Retina (tissue), 1 donor: ENCODE measurements around the gene AUNIP.

Experiments
- DNase-seq: peaks from one replicate; pipeline ENCODE4 v3.0.0-alpha.2; 2016

The AUNIP gene

GRCh38 chr1:25885602-25886001 is 26.3 kb upstream of the AUNIP start:
- no peak for DNase-seq

GRCh38 chr1:25881266-25881665 is 22.0 kb upstream of the AUNIP start:
- DNase-seq: no peak

- DNase-seq: no peak
Measured at GRCh38 chr1:25880518-25880917, 21.3 kb upstream of the AUNIP start.

DNA sequence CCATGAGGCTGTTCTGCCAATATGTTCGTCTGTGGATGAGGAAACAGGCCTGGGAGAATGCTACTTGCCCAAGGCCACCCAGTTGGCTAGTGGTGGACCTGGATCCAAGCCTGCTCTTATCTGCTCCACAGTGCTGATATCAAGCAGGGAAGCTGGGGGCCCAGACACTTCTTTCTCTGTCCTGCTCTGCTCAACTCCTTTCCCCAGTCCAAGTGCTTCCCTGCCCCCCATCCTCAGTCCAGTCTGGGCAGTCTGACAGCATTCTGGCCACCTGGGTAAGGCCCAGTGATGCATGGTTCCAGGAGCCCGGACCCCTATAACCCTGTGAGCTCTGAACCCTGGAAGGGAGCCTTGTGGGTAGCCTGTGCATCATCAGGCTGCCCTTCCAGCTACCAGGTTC is 20.4 kb upstream of the AUNIP start:
- no peak for DNase-seq

- DNase-seq: no peak
Measured at GRCh38 chr1:25878690-25879089, 19.4 kb upstream of the AUNIP start.

GRCh38 chr1:25877155-25877554 is 17.9 kb upstream of the AUNIP start:
- no peak for DNase-seq

DNA sequence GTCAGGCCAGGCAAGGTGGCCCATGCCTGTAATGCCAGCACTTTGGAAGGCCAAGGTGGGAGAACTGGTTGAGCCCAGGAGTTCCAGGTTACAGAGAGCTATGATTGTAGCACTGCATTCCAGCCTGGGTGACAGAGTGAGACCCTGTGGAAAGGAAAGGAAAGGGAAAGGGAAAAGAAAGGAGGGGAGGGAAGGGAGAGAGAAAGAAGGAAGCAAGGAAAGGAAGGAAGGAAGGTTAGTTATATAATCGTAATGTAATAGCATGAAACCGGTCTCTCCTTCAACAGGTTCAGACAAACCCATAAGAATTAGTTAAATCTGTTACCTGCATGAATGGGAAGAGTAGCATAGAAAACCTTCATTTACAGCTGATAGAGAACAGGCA is 17.4 kb upstream of the AUNIP start:
- DNase-seq: no peak

GRCh38 chr1:25875856-25876692 is 16.8 kb upstream of the AUNIP start:
- DNase-seq: no peak

DNA sequence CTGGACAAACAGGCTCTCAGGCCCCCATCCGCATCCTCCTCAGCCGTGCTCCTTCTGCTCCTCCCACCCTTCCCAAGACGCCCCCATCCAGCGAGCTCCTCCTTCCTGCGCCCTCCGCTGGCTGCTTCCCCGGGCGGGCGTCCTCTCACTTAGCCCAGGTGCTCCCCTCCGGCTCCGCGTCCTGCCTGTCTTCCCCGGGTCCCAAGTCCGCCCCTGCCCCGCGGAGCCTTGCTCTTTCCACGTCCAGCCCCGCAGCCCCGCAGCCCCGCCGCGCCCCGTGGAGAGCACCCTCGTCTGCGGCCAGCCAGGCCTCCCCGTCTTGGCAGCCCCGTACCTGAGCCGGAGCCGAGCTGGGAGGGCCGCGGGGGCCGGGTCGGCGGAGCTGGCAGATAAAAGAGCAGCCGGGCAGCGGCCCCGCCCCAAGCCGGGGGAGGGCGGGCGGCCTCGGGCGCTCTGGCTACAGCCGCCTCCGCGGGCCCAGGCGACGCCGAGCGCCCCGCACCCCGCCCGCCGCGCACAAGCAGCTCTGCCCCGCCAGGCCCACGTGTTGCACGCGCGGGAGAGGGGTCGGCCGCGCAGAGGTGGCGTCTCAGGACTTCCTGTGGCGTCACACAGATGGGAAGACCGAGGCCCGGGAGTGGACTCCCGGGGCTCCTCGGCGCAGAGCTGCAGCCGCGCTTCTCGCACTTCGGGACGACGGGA is 16.0 kb upstream of the AUNIP start, which contains the start of gene PAQR7:
TSS of gene PAQR7 (minus strand) at position 555 of the 702 bp plus-strand sequence. CDS start 11,869 bp downstream, outside the sequence.
- DNase-seq: peak; percentile 83

GRCh38 chr1:25874635-25875153 is 15.4 kb upstream of the AUNIP start:
- DNase-seq: no peak

GRCh38 chr1:25874209-25874608 is 15.0 kb upstream of the AUNIP start:
- no peak for DNase-seq

- DNase-seq: no peak
Measured at GRCh38 chr1:25873120-25873519, 13.9 kb upstream of the AUNIP start.

GRCh38 chr1:25872713-25873112 is 13.5 kb upstream of the AUNIP start:
- no peak for DNase-seq

DNA sequence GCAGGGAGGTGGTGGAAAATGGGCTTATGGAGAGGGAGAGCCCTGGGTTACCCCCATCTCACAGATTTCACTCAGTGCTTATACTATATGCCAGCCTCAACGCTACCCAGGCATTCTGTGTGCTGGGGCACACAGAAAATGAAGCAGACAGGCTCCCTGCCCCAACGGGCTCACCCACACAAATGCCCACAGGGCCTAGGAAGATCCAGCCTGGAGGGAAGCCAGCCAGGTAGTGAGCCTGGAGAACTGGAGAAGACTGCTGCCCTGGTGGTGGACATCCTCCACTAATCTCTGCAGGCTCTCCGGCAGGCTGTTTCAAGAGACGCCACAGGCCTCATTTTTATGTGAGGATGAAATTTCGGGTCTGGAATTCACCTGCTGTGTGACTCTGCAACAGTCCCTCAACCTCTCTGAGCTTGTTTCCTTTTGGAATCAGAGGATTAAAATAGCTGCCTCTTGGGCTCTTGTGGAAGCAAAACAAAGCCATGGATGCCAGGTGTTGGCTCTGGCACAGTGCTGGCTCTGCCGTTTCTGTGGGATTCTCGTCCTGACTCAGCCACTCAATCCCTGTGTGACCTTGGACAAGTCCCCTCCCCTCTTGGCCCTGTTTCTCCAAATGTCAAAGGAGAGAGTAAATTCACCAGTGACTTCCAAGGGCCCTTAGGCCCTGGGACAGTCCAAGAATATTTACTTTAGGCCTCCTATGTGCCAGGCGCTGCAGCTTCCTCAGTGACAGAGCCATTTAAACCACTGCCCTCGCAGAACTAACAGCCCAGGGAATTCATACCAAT is 12.6 kb upstream of the AUNIP start:
- DNase-seq: no peak

DNA sequence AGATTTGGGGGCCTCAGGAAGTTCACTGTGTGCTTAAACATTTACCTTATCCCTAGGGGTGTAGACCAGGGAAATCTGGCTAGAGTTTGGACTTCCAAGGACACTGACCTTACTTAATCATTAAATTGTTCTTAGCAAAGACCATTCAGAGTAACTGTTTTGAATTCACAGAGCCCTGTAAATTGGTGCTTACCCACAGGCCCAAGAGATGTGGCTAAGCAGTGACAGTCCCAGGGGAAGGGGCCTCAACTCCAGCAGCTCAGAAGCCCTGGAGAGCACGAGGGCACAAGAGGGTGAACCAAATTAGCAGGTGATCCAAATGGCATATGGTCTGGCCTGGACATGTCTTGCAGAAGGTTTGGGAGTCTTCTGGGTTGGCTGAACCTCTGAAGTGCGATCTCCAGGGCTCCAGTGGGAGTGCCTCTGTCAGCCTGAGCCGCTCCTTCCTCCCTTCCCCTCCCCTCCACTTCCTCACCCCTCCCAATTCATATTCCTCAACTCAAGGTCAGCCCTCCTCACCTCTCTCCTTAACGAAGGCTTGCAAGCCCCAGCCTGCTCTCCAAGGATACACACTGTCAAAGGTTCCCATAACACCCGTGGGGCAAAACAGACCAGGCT is 11.9 kb upstream of the AUNIP start:
- DNase-seq: no peak

DNA sequence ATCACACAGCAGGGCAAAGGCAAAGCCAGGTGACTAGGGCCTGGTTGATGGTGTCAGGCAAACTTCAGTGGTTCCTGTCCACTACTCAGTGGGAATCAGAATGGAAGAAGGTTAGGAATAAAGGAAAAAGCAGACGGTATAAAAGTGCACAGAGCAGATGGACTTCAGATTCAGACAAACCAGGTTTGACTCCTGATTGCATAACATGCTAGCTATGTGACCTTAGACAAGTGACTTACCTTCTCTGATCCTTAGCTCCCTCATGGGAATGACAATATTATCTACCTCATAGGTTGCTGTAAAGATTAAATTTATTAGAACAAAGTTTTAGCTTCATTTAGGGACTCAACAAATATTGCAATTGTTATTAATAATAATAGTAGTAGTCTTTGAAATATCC is 11.4 kb upstream of the AUNIP start:
- DNase-seq: no peak

DNA sequence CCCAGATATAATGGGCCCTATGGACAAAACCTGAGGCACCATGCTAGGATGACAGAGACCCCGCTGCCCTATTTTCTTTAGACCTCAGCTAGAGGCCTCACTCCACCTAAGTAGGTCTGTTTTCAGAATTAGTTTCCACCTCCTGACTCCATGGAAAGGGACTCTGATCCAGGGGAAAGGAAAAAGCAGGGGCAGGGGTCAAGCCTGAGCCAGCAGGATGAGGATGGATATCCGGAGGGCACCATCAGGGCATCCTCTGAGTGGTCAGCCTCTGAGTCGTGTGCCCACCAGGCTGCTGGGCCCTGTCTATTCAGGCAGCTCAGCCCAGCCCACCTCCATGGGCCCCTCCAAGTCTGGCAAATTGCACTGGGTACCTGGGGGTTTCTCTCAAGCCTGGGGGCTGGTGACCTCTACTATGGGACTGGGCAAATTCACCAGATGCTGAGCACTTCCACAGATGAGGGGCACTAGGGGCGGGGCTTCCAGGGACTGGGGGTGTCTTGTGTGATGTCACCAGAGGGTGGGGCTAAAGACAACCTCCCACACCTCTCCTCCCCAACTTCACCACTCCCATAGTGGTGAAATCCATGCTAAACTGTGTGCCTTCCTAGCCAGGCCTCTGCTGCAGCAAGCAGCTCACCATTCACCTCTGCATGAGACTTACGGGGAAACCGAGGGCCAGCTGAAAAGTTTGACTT is 10.8 kb upstream of the AUNIP start:
- DNase-seq: no peak

- DNase-seq: no peak
Measured at GRCh38 chr1:25867210-25867991, 8.1 kb upstream of the AUNIP start.

DNA sequence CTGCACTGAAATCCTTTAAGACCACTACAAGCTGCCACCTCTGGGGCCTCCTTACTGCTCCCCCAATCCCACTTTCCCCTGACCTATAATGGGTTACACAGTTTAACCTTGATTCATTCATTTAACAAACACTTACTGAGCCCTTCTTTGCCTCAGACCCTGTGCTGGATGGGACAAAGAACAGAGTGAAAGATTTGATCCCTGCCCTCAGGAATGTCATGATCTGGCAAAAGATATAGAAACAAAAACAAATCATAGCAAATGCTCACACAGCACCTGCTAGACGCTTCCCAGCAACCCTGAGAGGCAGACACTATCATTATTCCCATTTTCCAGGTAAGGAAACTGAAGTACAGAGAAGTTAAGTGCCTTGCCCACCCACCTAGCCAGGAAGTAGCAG is 7.0 kb upstream of the AUNIP start:
- DNase-seq: no peak

GRCh38 chr1:25864434-25864833 is 5.2 kb upstream of the AUNIP start:
- no peak for DNase-seq
